Activated B cell treated with CpG ODN at 0.5 μM for 24 hours (primary cell): Measurements from ENCODE around the gene CYS1. TPM values are rescaled to one million over a fixed set of nuclear protein-coding genes. Genes with fewer than 3 reads are reported as not detected.

Experiments
- ATAC-seq: fragments of 200-7000 bp; cut with Tn5 transposase; one replicate; pipeline ENCODE4 v1.10.0; 2021; ENCODE audit warnings: low read depth, mild to moderate bottlenecking, moderate library complexity
- CTCF ChIA-PET: fragments of 350-600 bp; sonication (Branson Sonifier 250); formaldehyde crosslinking; loops from one replicate; lab custom pipeline; 2021; ENCODE audit warnings: antibody characterized with exemption; lab: Charles Lee
- POLR2A ChIA-PET: fragments of 350-600 bp; sonication (Branson Sonifier 250); formaldehyde crosslinking; loops from one replicate; lab custom pipeline; 2021; ENCODE audit warnings: antibody characterized with exemption; lab: Charles Lee
- DNase-seq: peaks from one replicate; pipeline ENCODE4 v3.0.0; 2022
- H3K27ac Mint-ChIP-seq: one replicate; pipeline ENCODE4 v1.8.0; 2020; ENCODE audit warnings: mixed read lengths
- H3K27me3 Mint-ChIP-seq: one replicate; pipeline ENCODE4 v1.8.0; 2021; ENCODE audit warnings: mixed read lengths
- H3K36me3 Mint-ChIP-seq: one replicate; pipeline ENCODE4 v1.8.0; 2021; ENCODE audit warnings: low read depth, mixed read lengths
- H3K4me1 Mint-ChIP-seq: one replicate; pipeline ENCODE4 v1.8.0; 2021; ENCODE audit warnings: mixed read lengths
- H3K4me3 Mint-ChIP-seq: one replicate; pipeline ENCODE4 v1.8.0; 2020; ENCODE audit warnings: mild to moderate bottlenecking, mixed read lengths
- H3K9me3 Mint-ChIP-seq: one replicate; pipeline ENCODE4 v1.8.0; 2020; ENCODE audit warnings: mixed read lengths
- intact Hi-C: fragments of 100-400 bp; cut with micrococcal nuclease; formaldehyde crosslinking; loops from one replicate; pipeline ENCODE4 v1.15.1; 2024
- total RNA-seq: library from RNA; stranded (reverse); gene quantifications from 2 replicates; pipeline ENCODE4 v1.2.3, GENCODE V29; 2022
- TF ChIP-seq, protein P1 (sequence below): fragments of 200-600 bp; IDR thresholded peaks from one replicate; pipeline ENCODE4 v1.8.0; 2022; ENCODE audit warnings: antibody characterized with exemption, mild to moderate bottlenecking

Gene CYS1
- total RNA-seq, 1 donor from 2014 or later = 0.42 TPM

DNA sequence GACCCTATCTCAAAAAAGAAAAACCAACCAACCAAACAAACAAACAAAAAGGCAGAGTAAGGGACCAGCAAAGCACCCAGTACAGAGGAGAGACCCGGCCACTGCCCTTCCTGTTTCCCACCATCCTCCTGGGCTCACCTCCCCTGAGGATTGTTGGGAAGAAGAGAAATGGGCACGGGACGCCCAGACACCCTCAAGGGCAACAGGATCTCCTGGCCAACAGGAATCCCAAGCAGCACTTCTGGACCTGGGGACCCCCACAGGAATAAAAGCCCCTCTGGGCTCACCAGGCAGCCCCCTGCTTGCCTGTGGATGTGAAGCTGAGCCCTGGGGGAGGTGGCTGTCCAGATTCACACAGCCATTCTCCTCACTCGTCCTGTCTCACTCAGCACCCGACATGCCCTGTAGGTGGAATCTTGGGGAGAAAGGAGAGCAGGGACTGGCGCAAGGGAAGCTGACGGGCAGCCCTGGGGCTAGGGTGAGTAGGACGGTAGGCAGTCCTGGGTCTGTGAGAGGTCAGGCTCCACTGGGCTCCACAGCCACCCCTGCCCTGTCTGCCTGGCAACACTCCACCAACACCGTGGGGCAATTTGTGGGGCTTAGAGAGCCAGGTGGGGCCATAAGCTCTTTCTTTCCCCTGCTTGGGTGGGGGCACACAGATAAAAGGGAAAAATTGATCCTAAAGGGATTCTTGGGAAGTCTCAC, 18.8 kb downstream of the CYS1 start:
- CTCF ChIA-PET = no interaction called here
- TF ChIP-seq, protein P1, sequence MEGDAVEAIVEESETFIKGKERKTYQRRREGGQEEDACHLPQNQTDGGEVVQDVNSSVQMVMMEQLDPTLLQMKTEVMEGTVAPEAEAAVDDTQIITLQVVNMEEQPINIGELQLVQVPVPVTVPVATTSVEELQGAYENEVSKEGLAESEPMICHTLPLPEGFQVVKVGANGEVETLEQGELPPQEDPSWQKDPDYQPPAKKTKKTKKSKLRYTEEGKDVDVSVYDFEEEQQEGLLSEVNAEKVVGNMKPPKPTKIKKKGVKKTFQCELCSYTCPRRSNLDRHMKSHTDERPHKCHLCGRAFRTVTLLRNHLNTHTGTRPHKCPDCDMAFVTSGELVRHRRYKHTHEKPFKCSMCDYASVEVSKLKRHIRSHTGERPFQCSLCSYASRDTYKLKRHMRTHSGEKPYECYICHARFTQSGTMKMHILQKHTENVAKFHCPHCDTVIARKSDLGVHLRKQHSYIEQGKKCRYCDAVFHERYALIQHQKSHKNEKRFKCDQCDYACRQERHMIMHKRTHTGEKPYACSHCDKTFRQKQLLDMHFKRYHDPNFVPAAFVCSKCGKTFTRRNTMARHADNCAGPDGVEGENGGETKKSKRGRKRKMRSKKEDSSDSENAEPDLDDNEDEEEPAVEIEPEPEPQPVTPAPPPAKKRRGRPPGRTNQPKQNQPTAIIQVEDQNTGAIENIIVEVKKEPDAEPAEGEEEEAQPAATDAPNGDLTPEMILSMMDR = no peak

GRCh38 chr2:10059552-10060335, 20.5 kb downstream of the CYS1 start:
- POLR2A ChIA-PET = no interaction called here
- CTCF ChIA-PET = no interaction called here
- Mint-ChIP-seq H3K4me1 (peaks cover 4% of the 10 kb centered on the region), H3K27ac (no peak overlapping the region), H3K27me3 (peaks cover 3% of the 10 kb centered on the region), H3K4me3 (no peak overlapping the region), H3K9me3 (no peaks in the 10 kb centered on the region), H3K36me3 (peaks cover 9% of the 10 kb centered on the region)
- ATAC-seq (no peak), DNase-seq (no peak)
- intact Hi-C loops = no loop called here
- TF ChIP-seq, protein P1 = no peak

More for the DNA sequence above, 18.8 kb downstream of the CYS1 start:
- H3K27me3 Mint-ChIP-seq = peaks cover 11% of the 10 kb centered on the region
- ATAC-seq = no peak
- intact Hi-C loops = no loop called here
- no peak overlapping the region for H3K4me3 Mint-ChIP-seq
- no peaks in the 10 kb centered on the region for H3K36me3 Mint-ChIP-seq
- H3K27ac Mint-ChIP-seq = no peak overlapping the region
- POLR2A ChIA-PET = interaction anchor here (0.7 kb wide), 1 partner anchor 519 kb away, joined by 4 read pairs; no protein-coding TSS in a partner anchor
- peaks cover 4% of the 10 kb centered on the region for H3K4me1 Mint-ChIP-seq
- no peaks in the 10 kb centered on the region for H3K9me3 Mint-ChIP-seq
- no peak for DNase-seq

- ATAC-seq (no peak), DNase-seq (no peak)
- Mint-ChIP-seq H3K27ac (no peak overlapping the region), H3K4me1 (peaks cover 4% of the 10 kb centered on the region), H3K9me3 (no peaks in the 10 kb centered on the region), H3K4me3 (no peak overlapping the region), H3K27me3 (peaks cover 3% of the 10 kb centered on the region), H3K36me3 (peaks cover 17% of the 10 kb centered on the region)
- CTCF ChIA-PET = no interaction called here
- intact Hi-C loops = no loop called here
- POLR2A ChIA-PET = no interaction called here
- TF ChIP-seq, protein P1 = no peak
These were observed 21.2 kb downstream of the CYS1 start for GRCh38 chr2:10059016-10059351.

- TF ChIP-seq, protein P1 = no peak
- intact Hi-C loops = no loop called here
- ATAC-seq (no peak), DNase-seq (no peak)
- CTCF ChIA-PET = interaction anchor here (1.8 to 1.9 kb wide), 2 partner anchors 14 to 75 kb away, joined by 7 to 10 read pairs; no protein-coding TSS in a partner anchor
- no peaks in the 10 kb centered on the region for H3K9me3 Mint-ChIP-seq
- H3K27me3 Mint-ChIP-seq = peaks cover 3% of the 10 kb centered on the region
- H3K36me3 Mint-ChIP-seq = peaks cover 23% of the 10 kb centered on the region
- POLR2A ChIA-PET = no interaction called here
- H3K4me3 Mint-ChIP-seq = no peak overlapping the region
- H3K4me1 Mint-ChIP-seq = peaks cover 4% of the 10 kb centered on the region
- H3K27ac Mint-ChIP-seq = no peak overlapping the region
These were observed 21.8 kb downstream of the CYS1 start for GRCh38 chr2:10058251-10059015.
